ENCODE results near the gene SYTL5. TPM values are rescaled to one million over a fixed set of nuclear protein-coding genes. Genes with fewer than 3 reads are reported as not detected.

Gene SYTL5
- total RNA-seq, 2 experiments from 2014 or later, result not detected

DNA sequence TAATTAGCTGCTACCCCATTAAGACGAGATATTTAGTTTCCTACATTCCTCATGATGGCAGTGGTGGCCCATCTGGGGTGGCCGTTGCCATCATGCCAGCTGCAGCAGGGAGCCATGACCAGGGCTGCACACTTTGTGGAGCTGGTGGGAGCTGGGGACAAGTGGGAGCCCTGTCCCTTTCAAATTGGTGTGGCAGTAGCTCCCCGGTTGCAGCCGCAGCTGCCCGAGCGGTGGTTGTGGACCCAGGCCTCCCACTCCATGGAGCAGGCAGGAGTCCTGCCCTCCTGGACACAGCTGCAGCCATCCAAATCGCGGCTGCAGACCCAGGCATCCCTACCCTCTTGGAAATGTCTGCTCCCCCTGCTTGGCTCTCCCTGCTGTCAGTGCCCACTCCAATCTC, 9.3 kb upstream of the SYTL5 start:
- ATAC-seq (ENCODE audit: low read depth) (no peak), DNase-seq (no peak)
- POLR2A ChIA-PET, result no interaction called here
- Mint-ChIP-seq H3K4me3 (no peak overlapping the region), H3K4me1 (no peaks in the 10 kb centered on the region), H3K27ac (no peak overlapping the region), H3K9me3 (no peaks in the 10 kb centered on the region), H3K27me3 (no peaks in the 10 kb centered on the region), H3K36me3 (no peaks in the 10 kb centered on the region)

DNA sequence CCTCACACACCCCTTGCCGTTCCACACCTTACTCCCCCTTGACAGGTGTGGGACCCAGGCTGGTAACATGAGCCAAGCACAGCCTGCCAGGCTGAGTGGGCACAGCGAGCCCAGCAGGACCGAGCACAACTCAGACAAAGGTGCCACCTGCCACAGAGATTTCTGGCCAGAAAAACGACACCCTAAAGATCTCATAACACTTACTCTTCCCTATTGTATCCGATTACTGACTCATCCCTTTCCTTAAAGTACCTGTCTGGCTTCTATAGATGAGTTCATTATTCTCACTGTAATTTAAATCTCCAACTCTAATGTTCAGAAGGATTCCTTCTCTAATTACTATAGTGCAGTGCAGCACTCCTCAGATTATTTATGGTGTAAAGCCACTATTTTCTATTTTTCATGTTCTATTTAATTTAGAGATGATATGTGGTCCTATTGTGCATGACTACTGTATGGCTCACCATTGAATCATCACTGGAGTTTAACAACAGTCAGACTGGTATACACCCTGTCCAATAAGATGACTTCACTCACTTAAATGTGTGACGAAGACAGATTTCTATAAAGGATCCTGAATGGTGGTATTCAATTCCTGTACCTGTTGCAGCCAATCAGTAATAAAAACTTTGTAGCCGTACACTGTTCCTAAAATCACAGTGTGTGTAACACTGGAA, 7.6 kb upstream of the SYTL5 start:
- H3K9me3 Mint-ChIP-seq, result no peaks in the 10 kb centered on the region
- no peaks in the 10 kb centered on the region for H3K4me1 Mint-ChIP-seq
- H3K4me3 Mint-ChIP-seq, result no peak overlapping the region
- DNase-seq (no peak), ATAC-seq (ENCODE audit: low read depth) (no peak)
- POLR2A ChIA-PET, result no interaction called here
- no peaks in the 10 kb centered on the region for H3K36me3 Mint-ChIP-seq
- no peak overlapping the region for H3K27ac Mint-ChIP-seq
- H3K27me3 Mint-ChIP-seq, result no peaks in the 10 kb centered on the region

- ATAC-seq (ENCODE audit: low read depth) (no peak), DNase-seq (no peak)
- Mint-ChIP-seq H3K4me3 (no peak overlapping the region), H3K36me3 (no peaks in the 10 kb centered on the region), H3K27me3 (peaks cover 2% of the 10 kb centered on the region), H3K9me3 (no peaks in the 10 kb centered on the region), H3K27ac (no peak overlapping the region), H3K4me1 (no peaks in the 10 kb centered on the region)
- POLR2A ChIA-PET, result no interaction called here
These were observed 5.6 kb upstream of the SYTL5 start for GRCh38 chrX:38000706-38001105.

DNA sequence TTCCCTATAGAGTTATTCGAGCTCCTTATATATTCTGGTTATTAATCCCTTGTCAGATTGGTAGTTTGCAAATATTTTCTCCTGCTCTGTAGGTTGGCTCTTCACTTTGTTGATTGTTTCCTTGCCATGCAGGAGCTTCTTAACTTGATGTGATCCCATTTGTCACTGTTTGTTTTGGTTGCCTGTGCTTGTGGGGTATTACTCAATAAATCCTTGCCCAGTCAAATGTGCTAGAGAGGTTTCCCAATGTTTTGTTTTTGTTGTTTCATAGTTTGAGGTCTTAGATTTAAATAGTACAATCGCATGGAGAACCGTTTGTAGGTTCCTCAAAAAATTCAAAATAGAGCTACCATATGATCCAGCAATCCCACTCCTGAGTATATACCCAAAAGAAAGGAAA, 2.3 kb upstream of the SYTL5 start:
- POLR2A ChIA-PET, result no interaction called here
- Mint-ChIP-seq H3K27me3 (peaks cover 4% of the 10 kb centered on the region), H3K9me3 (no peaks in the 10 kb centered on the region), H3K4me3 (no peak overlapping the region), H3K4me1 (no peaks in the 10 kb centered on the region), H3K36me3 (no peaks in the 10 kb centered on the region), H3K27ac (no peak overlapping the region)
- ATAC-seq (ENCODE audit: low read depth) (no peak), DNase-seq (no peak)

DNA sequence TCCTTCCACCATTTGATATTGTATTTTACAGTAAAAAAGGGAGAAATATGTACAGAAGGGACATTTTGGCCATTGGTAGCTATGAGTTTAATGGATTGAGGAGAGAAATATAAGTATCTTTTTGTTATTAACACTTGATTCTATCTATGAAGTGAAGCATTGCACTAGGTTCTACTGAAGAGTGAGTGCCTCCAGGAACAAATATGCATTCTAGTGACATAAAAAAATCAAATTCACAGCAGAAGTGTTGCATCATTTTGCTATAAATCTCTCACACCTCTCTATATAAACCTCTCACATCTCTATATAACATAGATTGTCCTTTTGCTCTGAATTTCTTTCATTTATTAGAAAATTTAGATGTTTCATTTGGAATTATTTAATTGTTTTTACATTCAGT, 425 bp downstream of the SYTL5 start:
- no peak for DNase-seq
- no peaks in the 10 kb centered on the region for H3K36me3 Mint-ChIP-seq
- H3K4me1 Mint-ChIP-seq, result no peaks in the 10 kb centered on the region
- peaks cover 4% of the 10 kb centered on the region for H3K27me3 Mint-ChIP-seq
- no peak for ATAC-seq (ENCODE audit: low read depth)
- POLR2A ChIA-PET, result no interaction called here
- no peak overlapping the region for H3K4me3 Mint-ChIP-seq
- no peaks in the 10 kb centered on the region for H3K9me3 Mint-ChIP-seq
- no peak overlapping the region for H3K27ac Mint-ChIP-seq

- Mint-ChIP-seq H3K36me3 (no peaks in the 10 kb centered on the region), H3K4me1 (peaks cover 2% of the 10 kb centered on the region), H3K4me3 (no peak overlapping the region), H3K9me3 (no peaks in the 10 kb centered on the region), H3K27me3 (peaks cover 4% of the 10 kb centered on the region), H3K27ac (no peak overlapping the region)
- ATAC-seq (ENCODE audit: low read depth) (no peak), DNase-seq (no peak)
- POLR2A ChIA-PET, result no interaction called here
These were observed 2.3 kb downstream of the SYTL5 start for GRCh38 chrX:38008658-38009057.

DNA sequence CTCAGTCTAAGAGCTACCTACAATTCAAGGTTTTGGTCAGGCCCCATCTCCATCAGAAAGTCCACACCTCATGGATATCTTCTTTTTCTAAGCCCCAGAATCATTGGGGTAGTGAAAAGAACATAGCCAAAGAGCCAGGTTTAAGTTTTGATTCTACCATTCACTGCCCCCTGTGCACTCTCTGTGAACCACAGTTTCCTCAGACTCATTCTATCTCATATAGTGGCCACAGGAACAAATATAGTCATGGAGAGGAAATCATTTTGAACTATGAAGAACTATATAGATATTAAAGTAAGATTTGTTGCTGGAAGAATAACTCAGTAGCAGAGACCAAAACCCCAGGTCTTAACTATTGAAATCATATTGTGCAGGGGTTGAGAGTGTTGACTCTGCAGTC, 3.3 kb downstream of the SYTL5 start:
- POLR2A ChIA-PET, result no interaction called here
- H3K4me1 Mint-ChIP-seq, result peaks cover 2% of the 10 kb centered on the region
- ATAC-seq (ENCODE audit: low read depth) (no peak), DNase-seq (no peak)
- no peak overlapping the region for H3K4me3 Mint-ChIP-seq
- no peaks in the 10 kb centered on the region for H3K9me3 Mint-ChIP-seq
- H3K36me3 Mint-ChIP-seq, result no peaks in the 10 kb centered on the region
- peaks cover 4% of the 10 kb centered on the region for H3K27me3 Mint-ChIP-seq
- H3K27ac Mint-ChIP-seq, result no peak overlapping the region

DNA sequence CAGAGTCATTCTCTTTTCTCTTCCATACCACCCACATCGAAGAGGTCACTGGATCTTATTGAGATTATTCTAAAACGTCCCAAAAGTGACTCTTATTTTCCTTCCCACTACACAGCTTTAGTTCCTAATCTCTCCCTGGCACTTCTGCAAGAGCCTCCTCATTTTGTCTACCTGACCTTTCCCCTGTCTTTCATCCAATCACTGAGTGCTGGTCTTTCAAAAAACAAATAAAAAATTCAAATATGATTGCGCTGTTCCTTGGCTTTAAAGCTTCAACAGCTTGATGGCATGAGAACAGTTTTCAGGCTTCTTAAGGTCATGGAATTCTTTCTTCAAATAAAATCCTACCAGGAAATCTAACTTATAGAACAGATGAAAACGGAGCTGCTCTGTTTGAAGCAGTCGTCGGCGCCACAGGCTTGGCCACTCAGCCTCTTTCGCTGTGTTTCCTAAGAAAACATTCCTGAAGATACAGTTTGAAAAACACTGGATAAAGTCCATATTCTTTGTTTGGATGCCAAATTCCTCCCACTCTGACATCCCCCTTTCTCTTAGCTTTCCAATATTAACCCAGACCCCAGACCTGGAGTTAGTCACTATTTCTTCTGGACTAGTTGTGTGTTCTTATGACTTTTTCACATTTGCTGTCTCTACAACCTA, 12.5 kb downstream of the SYTL5 start:
- Mint-ChIP-seq H3K36me3 (no peaks in the 10 kb centered on the region), H3K27me3 (peaks cover 5% of the 10 kb centered on the region), H3K4me3 (no peak overlapping the region), H3K27ac (no peak overlapping the region), H3K4me1 (no peaks in the 10 kb centered on the region), H3K9me3 (no peaks in the 10 kb centered on the region)
- DNase-seq (no peak), ATAC-seq (ENCODE audit: low read depth) (no peak)
- POLR2A ChIA-PET, result no interaction called here

- no peaks in the 10 kb centered on the region for H3K4me1 Mint-ChIP-seq
- H3K36me3 Mint-ChIP-seq, result no peaks in the 10 kb centered on the region
- H3K27me3 Mint-ChIP-seq, result peaks cover under 1% of the 10 kb centered on the region
- ATAC-seq (ENCODE audit: low read depth) (no peak), DNase-seq (no peak)
- no peak overlapping the region for H3K4me3 Mint-ChIP-seq
- POLR2A ChIA-PET, result no interaction called here
- H3K27ac Mint-ChIP-seq, result no peak overlapping the region
- no peaks in the 10 kb centered on the region for H3K9me3 Mint-ChIP-seq
These were observed 21.9 kb downstream of the SYTL5 start for GRCh38 chrX:38028300-38028699.

DNA sequence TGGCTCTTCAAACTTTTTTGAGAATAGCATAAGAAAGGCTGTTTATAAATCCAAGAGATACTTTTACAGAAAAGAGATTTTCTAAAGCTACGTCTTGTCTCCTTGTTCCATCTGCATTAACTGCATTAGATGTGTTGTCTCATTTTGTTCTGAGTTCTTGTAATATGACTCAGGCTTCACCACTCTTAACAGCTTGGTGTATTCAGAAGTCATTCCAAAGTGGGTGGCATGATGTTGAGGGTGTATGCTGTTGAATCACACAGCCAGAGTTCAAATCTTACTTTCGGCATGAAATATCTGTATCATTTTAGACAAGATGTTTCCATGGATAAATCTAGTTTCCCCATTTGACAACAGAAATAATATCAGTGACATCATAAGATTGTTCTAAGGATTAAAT, 30.1 kb downstream of the SYTL5 start:
- no peaks in the 10 kb centered on the region for H3K9me3 Mint-ChIP-seq

DNA sequence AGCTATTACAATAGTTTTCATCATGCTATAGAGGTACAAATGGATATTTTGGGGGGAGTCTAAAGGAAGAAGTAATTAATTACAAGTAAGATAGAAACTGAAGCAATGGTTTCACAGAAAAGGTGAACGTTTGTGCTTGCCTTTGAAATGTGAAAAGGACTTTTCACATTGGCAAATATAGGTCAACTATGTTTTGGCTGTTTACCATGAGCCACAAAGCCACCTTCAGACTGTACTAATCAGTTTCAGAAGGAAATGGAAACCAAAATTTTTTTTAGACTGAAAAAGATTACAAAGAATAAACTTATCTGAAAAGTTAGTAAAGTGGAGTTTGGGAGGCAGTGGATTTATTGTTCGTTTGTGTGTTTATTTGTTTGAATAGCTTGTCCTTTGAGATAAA, 32.1 kb downstream of the SYTL5 start:
- no peaks in the 10 kb centered on the region for H3K4me1 Mint-ChIP-seq
- H3K36me3 Mint-ChIP-seq, result no peaks in the 10 kb centered on the region
- no peak overlapping the region for H3K4me3 Mint-ChIP-seq

More for the DNA sequence above, 30.1 kb downstream of the SYTL5 start:
- H3K4me3 Mint-ChIP-seq, result no peak overlapping the region
- H3K27me3 Mint-ChIP-seq, result peaks cover 4% of the 10 kb centered on the region
- H3K36me3 Mint-ChIP-seq, result no peaks in the 10 kb centered on the region
- no peak for ATAC-seq (ENCODE audit: low read depth)
- H3K27ac Mint-ChIP-seq, result no peak overlapping the region
- POLR2A ChIA-PET, result no interaction called here
- H3K4me1 Mint-ChIP-seq, result no peaks in the 10 kb centered on the region
- DNase-seq, result no peak

GRCh38 chrX:38041237-38041636, 34.9 kb downstream of the SYTL5 start:
- peaks cover 2% of the 10 kb centered on the region for H3K27me3 Mint-ChIP-seq
- no peak for DNase-seq
- no peak for ATAC-seq (ENCODE audit: low read depth)
- H3K9me3 Mint-ChIP-seq, result no peaks in the 10 kb centered on the region
- no peak overlapping the region for H3K4me3 Mint-ChIP-seq
- H3K27ac Mint-ChIP-seq, result no peak overlapping the region
- H3K36me3 Mint-ChIP-seq, result no peaks in the 10 kb centered on the region
- POLR2A ChIA-PET, result no interaction called here
- H3K4me1 Mint-ChIP-seq, result no peaks in the 10 kb centered on the region

More for the DNA sequence above, 32.1 kb downstream of the SYTL5 start:
- Mint-ChIP-seq H3K27me3 (peaks cover 4% of the 10 kb centered on the region), H3K27ac (no peak overlapping the region), H3K9me3 (no peaks in the 10 kb centered on the region)
- ATAC-seq (ENCODE audit: low read depth), result no peak
- POLR2A ChIA-PET, result no interaction called here
- DNase-seq, result no peak

DNA sequence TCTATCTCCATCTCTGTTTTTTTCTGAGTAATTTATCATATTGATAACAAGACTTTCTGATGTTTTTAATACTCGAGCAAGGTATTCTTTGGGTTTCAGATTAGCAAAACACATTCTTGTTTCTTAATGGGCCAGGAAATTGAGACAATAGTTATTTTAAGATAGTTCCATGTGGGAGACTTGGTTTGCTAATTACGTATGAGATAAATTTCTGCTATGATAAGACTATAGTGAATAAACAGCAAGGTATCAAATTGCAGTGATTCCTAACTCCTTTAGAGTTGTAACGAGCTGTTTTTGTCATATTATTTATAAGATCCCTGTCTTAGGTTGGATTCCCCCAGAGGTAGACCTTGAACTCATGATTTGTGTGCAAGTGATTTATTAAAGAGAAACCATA, 38.3 kb downstream of the SYTL5 start:
- Mint-ChIP-seq H3K9me3 (no peaks in the 10 kb centered on the region), H3K4me1 (no peaks in the 10 kb centered on the region), H3K4me3 (no peak overlapping the region), H3K27ac (no peak overlapping the region), H3K36me3 (no peaks in the 10 kb centered on the region), H3K27me3 (no peaks in the 10 kb centered on the region)
- DNase-seq, result no peak
- no peak for ATAC-seq (ENCODE audit: low read depth)
- POLR2A ChIA-PET, result no interaction called here

DNA sequence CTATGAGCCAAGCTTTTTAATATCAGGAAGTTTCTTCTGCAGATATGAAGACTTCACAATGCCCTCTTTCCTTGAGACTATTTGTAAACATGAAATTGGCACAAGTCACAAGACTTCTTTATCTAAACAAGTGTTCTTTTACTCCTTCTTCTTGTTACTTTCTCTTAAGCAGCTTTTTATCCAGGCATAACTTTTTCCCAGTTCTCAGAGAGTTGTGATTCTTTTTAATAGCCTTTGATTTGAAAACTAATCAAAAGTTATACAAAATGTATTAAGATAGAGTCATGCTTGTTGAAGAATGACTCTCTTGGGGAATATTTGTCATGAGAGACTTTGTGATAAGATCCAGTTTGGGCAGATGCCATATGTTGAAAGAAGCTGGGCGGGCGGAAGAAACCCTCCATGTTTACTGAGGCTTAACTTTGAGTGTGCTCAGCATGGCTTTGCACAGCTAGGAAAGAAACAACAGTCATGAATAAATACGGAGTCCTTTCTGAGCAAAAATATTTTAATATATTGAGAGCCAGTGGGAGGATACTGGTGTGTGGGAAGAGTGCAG, 39.3 kb downstream of the SYTL5 start:
- H3K9me3 Mint-ChIP-seq, result no peaks in the 10 kb centered on the region
- no peaks in the 10 kb centered on the region for H3K36me3 Mint-ChIP-seq
- DNase-seq, result no peak
- POLR2A ChIA-PET, result no interaction called here
- H3K27me3 Mint-ChIP-seq, result no peaks in the 10 kb centered on the region
- H3K4me1 Mint-ChIP-seq, result no peaks in the 10 kb centered on the region
- ATAC-seq (ENCODE audit: low read depth), result no peak
- H3K4me3 Mint-ChIP-seq, result no peak overlapping the region
- no peak overlapping the region for H3K27ac Mint-ChIP-seq
